ENCODE measurements around the gene DDT. TPM values are rescaled to one million over a fixed set of nuclear protein-coding genes. Genes with fewer than 3 reads are reported as not detected.
"Not testable (repeated sequence)": the region's sequence is repeated elsewhere in the genome, so short reads cannot be mapped to it uniquely, and the experiment has no call there.

DDT gene
- total RNA-seq, 1 donor from 2014 or later: 138 TPM

DNA sequence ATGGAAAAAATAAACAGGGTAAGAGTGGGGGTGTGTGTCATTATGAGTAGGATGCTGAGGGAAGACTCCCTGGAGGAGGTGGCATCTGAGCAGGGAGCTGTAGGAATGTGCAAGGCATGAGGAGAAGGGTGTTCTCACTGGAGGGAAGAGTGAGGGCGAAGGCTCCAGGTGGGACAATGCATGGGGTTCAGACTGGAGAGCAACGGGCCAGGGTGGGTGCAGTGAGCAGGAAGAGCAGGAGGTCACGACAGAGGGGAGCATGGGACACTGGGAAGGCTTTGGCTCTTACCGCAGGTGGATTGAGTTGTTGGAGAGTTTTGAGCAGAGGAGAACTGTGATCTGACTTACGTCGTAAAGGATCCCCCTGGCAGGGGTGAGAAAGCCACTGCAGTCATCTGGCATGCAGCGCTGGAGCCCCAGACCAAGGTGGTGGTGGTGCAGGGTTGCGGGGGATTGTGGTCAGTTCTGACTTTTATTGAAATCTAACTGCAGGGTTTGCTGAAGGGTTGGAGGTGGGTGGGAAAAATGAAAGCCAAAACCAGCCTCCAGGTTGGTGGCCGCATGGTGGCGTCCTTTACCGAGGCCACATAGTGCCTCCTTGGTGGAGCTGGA is 21.3 kb downstream of the DDT start:
- not testable (repeated sequence) for DNase-seq (ENCODE audit: low read depth in 2 of 2)

DNA sequence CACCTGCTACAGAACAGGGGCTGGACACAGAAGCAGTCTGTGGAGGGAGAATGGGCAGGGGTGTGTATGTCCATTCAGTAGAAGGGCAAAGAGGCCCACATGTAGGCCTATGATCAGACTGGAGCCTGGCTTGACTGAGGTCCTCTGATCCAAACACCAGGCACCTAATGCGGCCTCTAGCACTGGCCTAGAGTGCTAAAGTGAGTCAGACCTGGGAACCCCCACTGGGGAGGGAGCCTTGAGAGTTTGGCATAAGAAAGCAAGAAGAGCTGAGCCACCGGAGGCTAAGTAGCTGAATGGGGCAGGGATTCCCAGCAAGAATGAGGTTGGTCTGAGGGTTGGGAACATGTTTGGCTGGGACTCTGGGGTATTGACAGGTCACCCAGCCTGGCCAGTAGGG is 22.9 kb downstream of the DDT start:
- not testable (repeated sequence) for DNase-seq (ENCODE audit: low read depth in 2 of 2)

DNA sequence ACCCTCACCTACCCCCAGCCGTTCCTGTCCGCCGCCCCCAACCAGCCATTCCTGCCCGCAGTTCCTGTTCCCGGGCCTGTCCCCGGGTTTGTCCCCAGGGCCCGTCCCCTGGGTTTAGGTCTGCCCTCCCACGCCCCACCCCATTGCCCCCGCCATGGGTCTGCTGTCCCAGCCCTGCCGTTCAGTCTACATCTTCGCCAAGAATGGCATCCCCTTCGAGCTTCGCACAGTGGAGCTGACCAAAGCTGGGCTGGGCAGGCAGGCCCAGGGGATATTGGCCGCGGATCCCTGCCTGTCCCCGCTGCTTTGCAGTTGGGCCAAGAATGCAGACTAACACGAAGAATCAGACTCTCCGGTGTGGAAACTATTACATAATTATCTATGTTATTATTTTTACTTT is 24.5 kb downstream of the DDT start:
- DNase-seq (ENCODE audit: low read depth in 2 of 2): not testable (repeated sequence)

DNA sequence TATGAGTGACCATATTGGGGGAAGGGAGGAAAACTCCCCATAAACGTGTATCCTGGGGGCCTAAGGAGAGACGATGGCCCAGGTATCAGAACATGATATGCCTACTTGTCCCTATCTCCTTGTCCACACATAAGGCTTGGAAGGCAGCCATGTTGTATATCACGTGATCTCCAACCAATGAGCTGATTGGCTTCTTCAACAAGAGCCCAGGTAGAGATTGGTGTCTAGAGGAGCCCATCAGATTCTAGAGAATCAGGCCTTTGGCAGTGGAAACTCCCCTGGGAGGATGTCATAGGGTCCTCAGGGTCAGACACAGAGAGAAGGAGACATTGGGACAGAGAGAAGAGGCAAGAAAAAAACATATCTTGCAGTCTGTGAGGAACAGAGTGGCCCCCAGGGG is 26.9 kb downstream of the DDT start:
- DNase-seq (ENCODE audit: low read depth in 2 of 2): not testable (repeated sequence)

DNA sequence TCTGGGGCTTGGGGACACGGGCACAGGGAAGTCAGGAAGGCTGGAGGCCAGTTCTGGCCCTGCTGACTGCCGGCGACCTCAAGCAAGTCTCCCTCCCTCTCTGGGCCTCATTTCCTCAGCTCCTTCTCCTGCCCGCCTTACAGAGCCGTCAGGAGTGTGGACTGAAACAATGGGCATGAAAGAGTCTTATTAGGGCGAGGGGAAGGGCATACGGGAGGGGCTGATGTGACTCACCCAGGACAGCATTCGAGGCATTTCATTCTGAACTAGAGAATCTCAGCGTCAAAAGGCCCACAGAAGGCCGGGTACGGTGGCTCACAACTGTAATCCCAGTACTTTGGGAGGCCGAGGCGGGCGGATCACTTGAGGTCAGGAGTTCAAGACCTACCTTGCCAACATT is 34.1 kb downstream of the DDT start:
- not testable (repeated sequence) for DNase-seq (ENCODE audit: low read depth in 2 of 2)

DNA sequence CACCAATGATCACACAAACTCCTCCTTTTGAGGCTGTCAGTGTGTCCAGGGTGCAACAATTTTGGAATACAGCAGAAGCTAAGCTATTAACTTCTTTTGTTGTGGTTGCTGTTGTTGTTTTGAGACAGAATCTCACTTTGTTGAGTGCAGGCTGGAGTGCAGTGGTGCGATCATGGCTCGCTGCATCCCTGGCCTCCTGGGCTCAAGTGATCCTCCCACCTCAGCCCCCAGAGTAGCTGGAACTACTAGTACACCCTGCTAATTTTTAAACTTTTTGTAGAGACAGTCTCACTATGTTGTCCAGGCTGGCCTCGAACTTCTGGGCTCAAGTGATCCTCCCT is 35.3 kb downstream of the DDT start:
- no peak for DNase-seq (ENCODE audit: low read depth in 2 of 2)

DNA sequence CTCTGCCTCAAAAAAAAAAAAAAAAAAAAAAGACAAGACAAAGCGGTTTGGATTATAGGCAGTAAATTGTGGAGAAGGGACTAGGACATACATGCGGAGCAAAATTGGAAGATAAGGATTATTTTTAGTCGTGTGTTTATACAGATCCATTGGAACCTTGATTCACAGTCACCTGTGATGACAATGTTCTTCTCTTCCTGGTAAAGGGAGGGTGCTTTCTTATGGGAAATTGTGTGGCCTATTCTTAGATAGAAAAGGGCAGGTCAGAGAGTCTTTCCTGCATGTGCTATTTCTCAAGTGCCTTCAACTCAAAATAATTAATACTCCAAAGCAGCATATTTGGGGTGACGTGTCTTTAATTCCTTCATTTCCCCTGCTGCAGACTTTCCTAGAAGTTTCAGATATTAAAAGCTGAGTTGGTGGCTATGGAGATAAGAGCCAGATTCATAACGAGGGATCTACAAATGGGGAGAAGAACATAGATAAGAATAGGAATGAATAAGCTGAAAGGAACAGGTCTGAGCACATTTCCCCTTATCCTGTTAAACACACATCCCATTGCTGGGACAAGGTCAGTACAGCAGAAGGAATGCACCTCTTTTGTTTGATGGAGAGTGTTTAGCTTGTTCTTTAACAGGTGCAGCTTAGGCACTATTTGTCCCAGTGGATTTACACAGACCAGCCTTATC is 35.8 kb downstream of the DDT start:
- peak in 1 of 2 donors; percentile 19 for DNase-seq (ENCODE audit: low read depth in 2 of 2)

DNA sequence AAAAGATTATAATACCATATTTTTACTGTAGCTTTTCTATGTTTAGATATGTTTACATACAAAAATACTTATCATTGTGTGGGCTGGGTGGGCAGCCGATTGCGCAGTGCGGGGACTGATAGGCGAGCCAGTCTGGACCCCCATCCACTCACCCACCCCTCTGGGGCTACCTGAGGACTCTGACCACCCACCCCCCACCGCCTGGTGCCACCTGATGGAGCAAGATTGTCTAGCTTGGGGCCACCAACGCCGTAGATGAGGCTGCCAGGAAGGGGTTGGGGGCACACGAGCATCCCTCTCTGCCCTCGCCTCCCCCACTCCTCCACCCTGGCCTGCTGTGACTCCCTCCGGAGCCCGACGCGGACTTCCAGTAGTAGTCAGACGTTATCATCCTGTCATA is 47.7 kb downstream of the DDT start:
- DNase-seq (ENCODE audit: low read depth in 2 of 2): no peak

DNA sequence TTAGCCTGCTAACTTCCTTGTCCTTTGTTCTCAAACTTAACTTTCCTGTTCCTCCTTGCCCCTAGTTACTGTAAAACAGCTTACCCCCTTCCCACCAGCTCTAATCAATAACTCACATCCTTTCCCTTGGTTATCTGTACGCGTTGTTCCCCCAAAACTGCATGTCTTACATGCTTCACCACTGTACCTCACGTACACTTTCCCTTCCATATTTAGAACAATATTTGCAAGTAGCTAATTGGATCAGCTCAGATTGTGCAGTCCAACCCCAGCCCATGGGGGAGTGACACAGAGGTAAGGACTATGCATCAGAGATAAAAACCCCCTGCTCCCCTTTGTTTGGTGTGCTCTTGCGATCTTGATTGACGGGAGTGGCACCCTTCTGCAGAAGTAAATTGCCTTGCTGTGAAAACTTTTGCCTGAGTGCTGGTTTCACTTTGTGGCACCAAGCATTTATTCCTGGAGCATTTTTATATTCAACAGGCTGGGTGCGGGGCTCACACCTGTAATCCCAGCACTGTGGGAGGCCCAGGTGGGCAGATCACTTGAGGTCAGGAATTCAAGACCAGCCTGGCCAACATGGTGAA is 49.1 kb downstream of the DDT start:
- DNase-seq (ENCODE audit: low read depth in 2 of 2): no peak

DNA sequence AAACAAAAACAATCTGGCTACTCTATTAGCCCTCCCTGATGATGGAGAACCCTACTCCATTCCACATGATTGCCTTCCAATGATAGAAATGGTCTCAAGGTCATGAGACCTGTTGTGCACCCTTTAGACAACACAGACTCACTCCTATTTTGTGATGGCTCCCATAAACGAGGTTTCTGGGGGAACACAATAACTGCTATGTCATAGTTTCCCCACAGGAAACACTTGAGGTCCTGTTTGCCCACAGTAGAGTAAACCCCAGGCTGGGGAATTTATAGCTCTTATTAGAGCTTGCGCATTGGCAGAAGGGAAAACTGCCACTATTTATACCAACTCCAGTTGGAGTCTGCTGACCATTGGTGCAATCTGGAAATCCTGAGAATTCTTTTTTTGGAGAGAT is 51.3 kb downstream of the DDT start:
- no peak for DNase-seq (ENCODE audit: low read depth in 2 of 2)

DNA sequence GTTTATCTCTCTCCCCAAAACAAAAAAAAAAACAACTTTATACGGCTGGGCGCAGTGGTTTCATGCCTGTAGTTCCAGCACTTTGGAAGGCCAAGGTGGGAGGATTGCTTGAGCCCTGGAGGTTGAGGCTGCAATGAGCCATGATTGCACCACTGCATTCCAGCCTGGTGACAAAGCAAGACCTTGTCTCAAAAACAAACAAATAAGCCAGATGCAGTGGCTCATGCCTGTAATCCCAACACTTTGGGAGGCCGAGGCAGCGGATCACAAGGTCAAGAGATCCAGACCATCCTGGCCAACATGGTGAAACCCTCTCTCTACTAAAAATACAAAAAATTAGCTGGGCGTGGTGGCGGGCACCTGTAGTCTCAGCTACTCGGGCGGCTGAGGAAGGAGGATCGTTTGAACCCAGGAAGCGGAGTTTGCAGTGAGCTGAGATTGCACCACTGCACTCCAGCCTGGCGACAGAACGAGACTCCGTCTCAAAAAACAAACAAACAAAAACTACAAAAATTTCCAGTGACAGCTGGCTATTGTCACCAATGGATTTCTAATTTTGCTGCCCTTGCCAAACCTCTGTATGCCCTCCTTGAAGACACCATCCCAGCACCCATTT is 52.5 kb downstream of the DDT start:
- DNase-seq (ENCODE audit: low read depth in 2 of 2): not testable (repeated sequence)

Other genes starting within 250 kb of the DDT start
- gene ZNF70, start 223.3 kb downstream of the DDT start, total RNA-seq: 1.4 and 1.9 TPM in 2 replicates
- 0.13 TPM in 1 of 2 replicates, not detected in the other for gene VPREB3, start 220.0 kb downstream of the DDT start, total RNA-seq
- 0.38 and 0.64 TPM in 2 replicates for gene C22orf15, start 211.5 kb downstream of the DDT start, total RNA-seq
- gene CHCHD10, start 206.5 kb downstream of the DDT start, total RNA-seq: 7.4 and 15.2 TPM in 2 replicates
- 5.3 and 6.8 TPM in 2 replicates for gene MMP11, start 201.6 kb downstream of the DDT start, total RNA-seq
- 19.1 and 24.4 TPM in 2 replicates for gene SMARCB1, start 187.5 kb downstream of the DDT start, total RNA-seq
- 0.76 and 1.2 TPM in 2 replicates for gene DERL3, start 135.4 kb downstream of the DDT start, total RNA-seq
- 4.6 and 5.3 TPM in 2 replicates for gene SLC2A11, start 116.6 kb downstream of the DDT start, total RNA-seq
- gene MIF, start 80.1 kb downstream of the DDT start, total RNA-seq: 256 and 348 TPM in 2 replicates
- gene GSTT2B, start 13.2 kb downstream of the DDT start, total RNA-seq: 5.4 and 7.0 TPM in 2 replicates
- gene DDTL, start 7.6 kb downstream of the DDT start, total RNA-seq: 5.2 and 6.2 TPM in 2 replicates
- 0.13 and 1.1 TPM in 2 replicates for gene GSTT2, start 5.7 kb upstream of the DDT start, total RNA-seq
- gene GSTT4, start 31.0 kb upstream of the DDT start, total RNA-seq: not detected in 2 replicates
- gene CABIN1, start 36.9 kb upstream of the DDT start, total RNA-seq: 18.4 and 23.9 TPM in 2 replicates
- 0.26 and 0.63 TPM in 2 replicates for gene SUSD2, start 207.0 kb upstream of the DDT start, total RNA-seq